ENCODE results near the gene ACRV1. TPM values are rescaled to one million over a fixed set of nuclear protein-coding genes. Genes with fewer than 3 reads are reported as not detected.
A peak's percentile ranks its signal among the peaks of the same experiment; 100 is the strongest.

The ACRV1 gene
- total RNA-seq, 1 donor from 2014 or later: not detected

GRCh38 chr11:125663910-125664309 is 16.7 kb downstream of the ACRV1 start:
- no peak for TF ChIP-seq CTCF (conservative IDR thresholded peaks at IDR 0.05; ENCODE audit: low read depth, low read length)

GRCh38 chr11:125662689-125663088 is 18.0 kb downstream of the ACRV1 start:
- TF ChIP-seq CTCF (conservative IDR thresholded peaks at IDR 0.05; ENCODE audit: low read depth, low read length): no peak
- no peak for DNase-seq (ENCODE audit: low read depth)
- no peak overlapping the region for H3K4me3 ChIP-seq (ENCODE audit: low read depth, low read length)

More at GRCh38 chr11:125663910-125664309, 16.7 kb downstream of the ACRV1 start:
- no peak overlapping the region for H3K4me3 ChIP-seq (ENCODE audit: low read depth, low read length)
- no peak for DNase-seq (ENCODE audit: low read depth)

- H3K4me3 ChIP-seq (ENCODE audit: low read depth, low read length): no peak overlapping the region
- no peak for DNase-seq (ENCODE audit: low read depth)
Observed at GRCh38 chr11:125649465-125650166, 31.0 kb downstream of the ACRV1 start.

GRCh38 chr11:125645871-125646270 is 34.8 kb downstream of the ACRV1 start:
- no peak for DNase-seq (ENCODE audit: low read depth)
- no peak overlapping the region for H3K4me3 ChIP-seq (ENCODE audit: low read depth, low read length)
- TF ChIP-seq CTCF (conservative IDR thresholded peaks at IDR 0.05; ENCODE audit: low read depth, low read length): no peak

More at GRCh38 chr11:125649465-125650166, 31.0 kb downstream of the ACRV1 start:
- no peak for TF ChIP-seq CTCF (conservative IDR thresholded peaks at IDR 0.05; ENCODE audit: low read depth, low read length)

GRCh38 chr11:125638315-125638714 is 42.3 kb downstream of the ACRV1 start:
- peak overlapping the region; percentile 5 for H3K4me3 ChIP-seq (ENCODE audit: low read depth, low read length)
- DNase-seq (ENCODE audit: low read depth): no peak
- no peak for TF ChIP-seq CTCF (conservative IDR thresholded peaks at IDR 0.05; ENCODE audit: low read depth, low read length)

GRCh38 chr11:125637840-125638239 is 42.8 kb downstream of the ACRV1 start:
- no peak for DNase-seq (ENCODE audit: low read depth)
- H3K4me3 ChIP-seq (ENCODE audit: low read depth, low read length): no peak overlapping the region
- TF ChIP-seq CTCF (conservative IDR thresholded peaks at IDR 0.05; ENCODE audit: low read depth, low read length): peak; percentile 17

Measured in epithelial cell of proximal tubule (primary cell).